NK-92 (cell line): ENCODE data around the gene SLF2.

ENCODE experiments used
- DNase-seq: peaks from one replicate; lab custom pipeline; 2025; ENCODE audit not compliant: unreplicated experiment; lab: John Stamatoyannopoulos, UW

Gene SLF2

DNA sequence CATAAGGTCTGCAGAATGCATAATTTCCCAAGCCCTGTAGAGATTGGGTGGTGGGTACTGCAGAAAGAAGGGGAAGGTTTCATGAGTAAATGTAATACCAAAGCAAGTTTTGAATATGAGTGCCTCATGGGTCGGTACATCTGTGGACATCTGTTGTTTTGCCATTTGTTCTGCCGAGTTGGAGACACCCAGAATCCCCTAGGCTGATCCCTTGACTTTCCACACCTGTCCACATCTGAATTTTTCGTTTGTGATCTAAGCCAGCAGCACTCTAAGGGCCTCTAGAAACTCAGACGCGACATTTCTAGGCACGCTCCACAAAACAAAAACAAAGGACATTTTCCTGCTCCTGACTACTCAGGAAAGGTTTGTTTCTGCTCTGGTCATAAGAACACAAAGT, 11.7 kb upstream of the SLF2 start:
- DNase-seq: no peak

DNA sequence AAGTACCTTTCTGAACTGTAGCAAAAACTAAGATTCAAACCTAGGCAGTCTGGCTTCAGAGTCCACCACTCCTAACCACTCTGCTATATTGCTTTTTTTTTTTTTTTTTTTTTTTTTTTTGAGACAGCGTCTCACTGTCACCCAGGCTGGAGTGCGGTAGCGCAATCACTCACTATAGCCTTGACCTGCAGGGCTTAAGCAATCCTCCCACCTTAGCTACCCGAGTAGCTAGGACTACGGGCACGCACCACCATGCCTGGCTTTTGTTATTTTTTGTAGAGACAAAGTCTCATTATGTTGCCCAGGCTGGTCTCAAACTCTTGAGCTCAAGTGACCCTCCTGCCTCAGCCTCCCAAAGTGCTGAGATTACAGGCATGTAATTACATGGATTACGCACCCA, 10.1 kb upstream of the SLF2 start:
- DNase-seq: no peak

DNA sequence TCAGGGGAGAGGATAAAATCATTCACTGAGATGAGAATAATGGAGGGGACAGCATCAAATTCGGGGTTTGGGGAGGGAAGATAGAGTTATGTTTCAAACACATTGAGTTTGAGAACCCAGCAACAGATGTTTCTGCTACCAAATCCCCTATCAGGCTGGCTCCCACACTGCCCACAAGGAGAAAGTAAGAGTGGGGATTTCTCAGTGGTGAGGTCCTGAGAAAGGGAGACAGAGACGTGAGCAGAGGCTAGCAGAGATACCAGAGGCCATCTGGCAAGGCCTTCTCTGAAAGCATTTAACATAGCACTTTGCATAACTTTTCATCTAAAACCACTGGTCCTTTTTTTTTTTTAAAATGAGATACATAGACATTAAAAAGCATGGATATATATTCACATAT, 7.8 kb upstream of the SLF2 start:
- no peak for DNase-seq

DNA sequence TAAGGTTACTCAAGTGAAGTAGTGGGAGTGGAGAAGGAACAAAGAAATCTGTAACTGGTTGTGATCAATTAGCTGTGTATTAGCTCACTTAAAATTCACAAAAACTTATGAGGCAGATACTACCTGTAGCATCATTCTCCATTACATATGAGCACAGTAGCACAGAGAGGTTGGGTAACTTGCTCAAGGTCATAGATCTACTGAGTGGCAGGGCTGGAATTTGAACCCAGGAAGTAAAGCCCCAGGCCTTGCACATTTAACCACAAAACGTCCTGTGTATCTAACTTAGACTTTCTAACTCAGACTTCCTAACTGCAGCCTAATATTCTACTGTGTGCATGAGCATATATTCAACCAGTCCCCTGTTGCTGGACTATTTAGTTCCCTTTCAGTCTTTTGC, 5.6 kb upstream of the SLF2 start:
- no peak for DNase-seq

DNA sequence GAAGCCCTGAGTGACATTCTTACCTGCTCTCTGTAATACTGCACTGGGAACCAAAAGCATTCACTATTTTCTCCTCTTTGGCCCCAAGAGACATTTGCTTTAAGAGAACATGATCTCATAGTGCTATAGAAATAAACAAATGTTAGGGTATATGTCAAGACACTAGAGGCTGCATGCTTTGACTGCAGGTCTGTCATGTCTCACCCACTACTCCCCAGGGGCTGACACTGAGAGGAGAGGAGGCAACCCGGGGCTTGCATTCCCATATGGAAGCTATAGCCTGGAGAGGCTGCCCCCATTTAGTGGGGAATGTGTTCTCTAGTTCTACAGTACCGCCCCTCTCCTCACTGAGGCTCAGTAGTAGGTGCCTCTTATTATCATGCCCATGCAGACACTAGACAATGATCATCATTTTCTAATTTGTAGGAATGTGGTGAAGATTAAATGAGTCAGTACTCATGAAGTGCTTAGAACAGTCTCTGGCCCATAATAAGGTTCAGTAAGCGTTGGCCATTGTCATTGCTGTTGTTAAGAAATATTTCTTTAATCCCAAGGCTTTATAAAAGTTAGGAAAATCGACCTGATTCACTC, 4.9 kb upstream of the SLF2 start:
- DNase-seq: no peak

DNA sequence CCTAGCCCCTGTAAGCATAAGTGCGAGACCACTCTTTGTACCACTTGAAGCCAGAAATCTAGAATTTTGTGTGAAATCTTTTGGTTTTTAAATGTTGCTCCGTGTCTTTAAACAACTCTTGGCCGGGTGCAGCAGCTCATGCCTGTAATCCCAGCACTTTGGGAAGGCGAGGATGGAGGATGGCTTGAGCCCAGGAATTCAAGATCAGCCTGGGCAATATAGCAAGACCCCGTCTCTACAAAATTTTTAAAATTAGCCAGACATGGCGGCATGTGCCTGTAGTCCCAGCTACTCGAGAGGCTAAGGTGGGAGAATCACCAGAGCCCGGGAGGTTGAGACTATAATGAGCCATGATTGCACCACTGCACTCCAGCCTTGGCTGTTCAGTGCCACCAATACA, 4.4 kb upstream of the SLF2 start:
- no peak for DNase-seq

DNA sequence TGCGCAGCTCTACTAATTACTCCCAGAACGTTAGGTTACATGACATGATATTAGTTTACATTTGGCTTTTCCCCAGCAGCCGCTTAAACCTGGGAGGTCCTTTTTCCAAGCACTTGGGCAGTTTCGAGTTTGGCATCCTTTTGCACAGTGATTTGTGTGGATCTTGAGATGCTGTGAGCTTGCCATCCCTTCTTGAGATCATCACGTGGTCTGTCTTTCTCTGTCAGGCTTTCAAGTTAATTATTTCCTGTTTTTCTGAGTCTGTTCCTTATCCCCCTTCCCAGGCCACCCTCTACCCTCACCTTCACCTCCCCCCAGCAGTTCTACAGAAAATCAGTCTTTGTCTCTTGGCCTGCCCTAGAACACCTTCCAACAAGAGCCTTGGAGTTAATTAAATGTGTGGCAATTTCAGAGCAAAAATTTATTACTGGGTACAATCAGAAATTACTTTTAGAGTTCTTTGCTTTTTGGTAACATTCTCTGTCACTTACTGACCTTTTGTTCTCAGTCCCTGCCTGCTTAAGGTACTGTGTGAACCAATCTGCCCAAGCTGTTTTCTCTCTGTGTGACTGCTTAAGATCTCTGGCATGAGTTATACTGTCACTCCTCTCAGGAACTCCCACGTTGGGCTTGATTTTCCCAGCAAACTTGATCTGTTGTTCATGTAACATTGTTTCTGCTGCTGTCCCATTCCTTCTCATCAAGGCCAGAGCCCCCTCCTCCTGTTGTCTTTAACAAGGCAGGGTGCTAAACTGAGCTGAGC, 3.1 kb upstream of the SLF2 start:
- no peak for DNase-seq

DNA sequence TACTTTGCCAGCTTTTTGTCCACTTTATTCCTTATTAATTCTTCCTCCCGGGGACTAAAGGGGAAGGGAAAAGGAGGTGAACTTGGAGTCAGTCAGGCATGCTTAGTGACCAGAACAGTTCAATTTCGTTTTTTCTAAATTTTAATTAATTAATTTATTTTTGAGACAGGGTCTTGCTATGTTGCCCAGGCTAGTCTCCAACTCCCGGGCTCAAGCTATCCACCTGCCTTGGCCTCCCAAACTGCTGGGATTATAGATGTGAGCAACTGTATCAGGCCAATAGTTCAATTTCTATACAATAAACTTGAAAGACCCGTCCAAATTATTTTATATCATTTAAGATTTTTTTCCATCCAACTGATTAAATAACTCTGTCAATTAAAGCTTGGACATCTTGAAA, 1.3 kb upstream of the SLF2 start:
- no peak for DNase-seq

DNA sequence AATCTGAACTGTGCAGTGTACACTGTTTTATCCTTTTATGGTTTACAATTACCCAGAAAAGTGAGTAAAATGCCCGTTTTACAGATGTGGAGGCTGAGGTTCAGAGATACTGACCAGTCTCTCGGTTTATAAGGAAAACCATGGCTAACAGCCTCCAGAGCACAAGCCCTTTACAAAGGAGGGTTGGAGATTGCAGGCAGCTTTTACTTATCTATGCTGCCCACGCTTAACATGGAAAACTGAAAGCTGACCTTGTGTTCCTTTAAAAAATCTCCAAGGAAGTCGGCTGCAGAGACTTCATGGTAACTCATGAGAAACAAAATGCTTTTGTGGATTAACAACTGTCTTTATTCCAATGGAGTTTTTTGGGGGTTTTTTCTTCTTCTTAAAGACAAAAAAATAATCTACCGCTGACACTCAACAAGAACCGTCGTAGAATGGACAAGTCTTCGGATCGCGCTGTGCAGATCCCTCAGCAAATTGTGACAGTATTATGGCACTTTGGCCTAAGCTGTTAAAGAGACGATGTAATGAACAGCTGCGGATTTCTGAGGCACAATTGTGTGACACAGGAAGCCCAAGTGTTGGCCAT, 654 bp upstream of the SLF2 start:
- no peak for DNase-seq

DNA sequence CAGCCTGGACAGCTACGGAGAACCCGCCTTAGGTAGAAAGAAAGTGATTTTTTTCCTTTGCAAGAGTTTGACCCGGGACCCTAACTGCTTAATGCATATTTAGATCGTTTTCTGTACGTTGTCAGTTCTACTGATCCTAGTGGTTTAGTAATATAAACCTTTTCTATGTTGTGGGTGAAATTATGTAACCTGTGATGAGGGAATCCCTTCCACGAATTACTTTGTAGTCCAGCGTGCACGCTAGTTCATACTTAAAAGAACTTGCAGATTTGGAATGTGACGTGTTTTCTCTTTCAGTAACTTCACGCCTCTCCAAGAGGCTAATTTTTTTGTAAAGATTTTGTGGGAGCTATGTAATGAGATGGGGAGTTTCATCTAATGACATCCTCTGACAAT, 705 bp downstream of the SLF2 start:
- DNase-seq: no peak

DNA sequence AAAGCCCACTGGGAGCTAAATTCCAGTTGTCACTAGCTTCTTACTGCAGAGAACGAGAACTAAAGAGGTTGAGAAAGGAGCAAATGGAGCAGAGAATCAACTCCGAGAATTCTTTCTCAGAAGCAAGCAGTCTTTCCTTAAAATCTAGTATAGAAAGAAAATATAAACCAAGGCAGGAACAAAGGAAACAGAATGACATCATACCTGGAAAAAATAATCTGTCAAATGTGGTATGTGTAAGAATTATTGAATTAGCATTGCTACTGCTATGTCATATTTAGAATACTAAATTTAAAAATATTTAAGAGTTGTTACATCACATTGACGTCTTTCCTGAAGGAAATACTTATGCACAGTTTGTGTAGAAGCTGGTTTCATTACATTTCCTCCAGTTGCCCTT, 4.3 kb downstream of the SLF2 start:
- DNase-seq: no peak

DNA sequence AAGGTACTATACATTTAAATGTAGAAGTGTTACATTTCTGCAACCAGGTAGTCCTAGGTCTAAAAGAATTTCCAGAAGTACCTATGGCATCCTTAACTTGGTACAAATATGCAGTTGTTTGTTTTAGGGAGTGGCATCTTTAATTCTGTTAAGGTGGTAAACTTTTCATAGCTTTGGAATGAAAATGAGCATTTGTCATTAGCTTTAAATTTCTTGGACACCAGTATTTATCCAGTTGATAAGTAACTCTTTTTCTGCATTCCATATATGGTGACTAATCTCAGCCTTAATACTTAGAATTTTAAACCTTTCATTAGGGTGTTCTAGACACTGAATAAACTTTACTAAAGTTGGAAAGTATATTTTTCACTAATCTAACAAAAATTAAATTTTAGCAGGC, 10.8 kb downstream of the SLF2 start:
- no peak for DNase-seq

DNA sequence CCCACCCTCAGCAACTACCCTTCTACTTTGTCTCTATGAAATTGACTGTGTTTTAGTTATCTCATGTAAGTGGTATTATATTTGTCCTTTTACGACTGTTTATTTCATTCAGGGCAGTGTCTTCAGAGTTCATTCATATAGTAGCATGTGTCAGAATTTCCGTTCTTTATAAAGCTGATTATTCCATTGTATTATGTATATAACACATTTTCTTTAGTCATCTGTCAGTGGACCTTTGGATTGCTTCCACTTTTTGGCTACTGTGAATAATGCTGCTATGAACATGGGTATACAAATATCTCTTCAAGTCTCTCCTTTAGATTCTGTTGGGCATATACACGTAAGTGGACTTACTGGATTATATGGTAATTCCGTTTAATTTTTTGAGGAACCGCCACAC, 14.5 kb downstream of the SLF2 start:
- no peak for DNase-seq

DNA sequence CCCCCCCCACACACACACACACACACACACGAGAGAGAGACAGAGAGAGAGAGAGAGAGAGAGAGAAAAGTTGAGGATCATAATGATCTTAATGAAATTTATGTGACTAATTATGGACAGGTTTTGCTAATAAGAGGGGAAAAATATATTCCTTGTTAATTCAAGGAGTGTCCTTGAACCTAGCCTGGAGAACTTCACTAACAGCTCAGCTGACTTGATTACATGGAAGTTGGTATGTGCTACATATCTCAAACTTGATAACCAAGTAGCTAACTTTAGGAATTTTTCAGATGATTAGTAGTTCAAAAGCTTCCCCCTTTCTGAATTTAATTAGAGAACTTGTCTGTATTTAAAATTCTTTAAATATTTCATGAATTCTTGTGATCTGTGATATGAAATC, 15.3 kb downstream of the SLF2 start:
- DNase-seq: no peak

DNA sequence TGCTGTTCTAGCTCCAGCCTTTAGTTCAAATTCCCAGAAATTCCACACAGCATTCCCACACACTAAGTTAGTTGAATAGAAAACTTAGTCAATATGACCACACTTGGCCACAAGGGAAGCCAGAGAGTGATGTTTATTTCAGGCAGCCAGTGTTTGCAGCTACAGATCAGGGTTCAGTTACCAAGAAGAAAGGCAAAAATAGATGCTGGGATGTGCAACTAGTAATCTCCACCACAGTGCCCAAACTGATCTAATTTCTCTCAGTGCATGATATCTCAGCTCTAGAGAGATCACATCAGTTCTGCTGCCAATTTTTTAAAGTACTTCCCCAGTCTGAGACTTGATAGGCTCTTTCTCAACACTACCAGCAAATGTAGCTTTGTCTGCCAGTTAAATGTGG, 17.6 kb downstream of the SLF2 start:
- no peak for DNase-seq

DNA sequence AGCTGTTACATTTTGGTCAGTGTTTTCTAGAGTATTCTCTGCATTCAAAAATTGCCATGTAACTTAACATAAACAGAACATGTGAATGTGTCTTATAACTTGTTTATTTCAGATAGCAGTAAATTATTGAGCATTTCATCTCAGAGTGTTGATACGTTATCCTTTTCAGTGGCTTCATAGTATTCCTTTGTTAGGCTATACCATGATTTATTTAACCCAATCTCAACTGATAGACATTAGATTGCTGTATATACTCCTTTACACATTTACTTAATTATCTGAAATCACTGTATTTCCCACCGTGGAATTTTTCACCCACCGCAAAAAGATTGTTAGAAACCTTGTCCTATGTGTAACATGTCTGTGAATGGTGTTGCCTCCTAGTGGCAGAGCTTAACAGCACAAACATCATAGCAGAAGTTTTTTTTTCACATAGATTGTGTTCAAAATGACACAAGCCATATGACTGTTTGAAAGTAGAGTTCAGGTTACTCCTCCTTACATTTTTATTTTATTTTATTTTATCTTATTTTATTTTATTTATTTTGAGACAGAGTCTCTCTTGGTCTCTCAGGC, 21.4 kb downstream of the SLF2 start:
- no peak for DNase-seq

DNA sequence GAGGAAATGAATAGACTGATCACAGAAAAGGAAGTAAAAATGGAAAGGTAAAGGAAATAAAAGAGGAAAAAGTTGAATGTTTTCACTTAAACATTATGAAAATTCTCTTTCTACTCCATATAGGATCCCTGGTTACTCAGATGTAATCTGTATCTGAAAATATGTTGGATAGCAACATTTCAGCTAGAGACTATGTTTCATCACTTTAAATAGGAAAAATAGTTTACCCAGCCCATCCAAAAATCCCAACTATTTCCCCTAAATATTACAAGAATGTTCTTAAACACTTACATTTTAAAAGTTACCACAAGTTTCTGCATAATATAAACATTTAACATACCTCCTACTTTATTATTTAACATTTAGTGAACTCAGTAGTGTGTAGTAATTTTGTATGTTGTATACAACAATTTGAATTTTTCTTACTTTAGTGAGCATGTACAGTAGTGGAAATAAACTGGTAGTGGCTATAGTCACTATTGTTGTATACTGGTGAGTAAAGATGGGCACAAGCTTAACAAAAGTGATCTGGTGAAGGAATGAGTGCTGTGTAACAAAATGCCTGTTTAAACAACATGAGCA, 27.1 kb downstream of the SLF2 start:
- DNase-seq: no peak

DNA sequence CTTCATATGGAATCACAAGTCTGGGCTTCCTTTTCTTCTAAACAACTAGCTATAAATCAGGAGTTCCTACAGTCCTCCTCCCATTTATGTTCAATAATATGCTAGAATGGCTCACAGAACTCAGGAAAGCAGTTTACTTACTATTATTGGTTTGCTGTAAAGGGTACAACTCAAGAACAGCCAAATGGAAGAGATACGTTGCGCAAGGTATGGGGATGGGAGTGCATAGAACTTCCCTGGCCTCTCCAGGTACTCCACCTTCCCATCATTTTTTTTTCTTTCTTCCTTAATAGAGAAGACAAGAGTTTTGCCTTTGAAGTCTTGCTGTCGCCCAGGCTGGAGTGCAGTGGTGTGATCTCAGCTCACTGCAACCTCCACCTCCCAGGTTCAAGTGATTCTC, 29.5 kb downstream of the SLF2 start:
- no peak for DNase-seq

DNA sequence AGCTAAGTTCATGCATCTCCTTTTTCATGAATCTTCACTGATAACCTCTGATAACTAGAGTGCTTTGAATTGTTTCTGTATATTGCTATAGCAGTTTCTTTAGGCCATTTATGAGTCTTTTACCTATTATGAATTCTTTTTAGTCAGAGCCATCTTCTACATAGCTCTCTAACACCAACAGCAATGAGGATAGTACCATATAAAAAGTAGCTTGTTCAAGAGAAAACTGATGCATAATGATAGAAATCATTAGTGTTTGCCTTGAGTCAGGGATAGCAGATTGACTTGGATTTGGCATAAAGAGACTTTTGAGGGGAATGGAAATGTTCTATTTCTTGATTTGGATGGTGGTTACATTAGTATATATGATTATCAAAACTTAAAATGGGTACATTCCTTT, 30.7 kb downstream of the SLF2 start:
- no peak for DNase-seq

DNA sequence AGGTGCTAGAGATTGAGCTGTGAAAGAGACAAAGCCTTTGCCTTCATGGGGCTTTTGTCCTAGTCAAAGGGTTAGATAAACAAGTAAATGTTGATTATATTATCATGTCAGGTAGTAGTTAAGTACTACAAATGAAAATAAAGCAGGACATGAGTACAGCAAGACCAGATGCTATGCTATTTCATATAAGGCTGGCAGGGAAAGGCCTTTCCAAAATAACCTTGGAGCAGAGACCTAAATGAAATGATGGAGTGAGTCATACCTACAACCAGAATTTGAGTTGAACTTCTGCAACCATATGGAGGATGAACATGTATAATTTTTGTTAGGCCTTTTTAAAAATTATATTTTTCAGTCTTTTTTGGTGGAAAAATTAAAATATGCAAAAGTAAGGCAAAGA, 33.0 kb downstream of the SLF2 start:
- no peak for DNase-seq

DNA sequence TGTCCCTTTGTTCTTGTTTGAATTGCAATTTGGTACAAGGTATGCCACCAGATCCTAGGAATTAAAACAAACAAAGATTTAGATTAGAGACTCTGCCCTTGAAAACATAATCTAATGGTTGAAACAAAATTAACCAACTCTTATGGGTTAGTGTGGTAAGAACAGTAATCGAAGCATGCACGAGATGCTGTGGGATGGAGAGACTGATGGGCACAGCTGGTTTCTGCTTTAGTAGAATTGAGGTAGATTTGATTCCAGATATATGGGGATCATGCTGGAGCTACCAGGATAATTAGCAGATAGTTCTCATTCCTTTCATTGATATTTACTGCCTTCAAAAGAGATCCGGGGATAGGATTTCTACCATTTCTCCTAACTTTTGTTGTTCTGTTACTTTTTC, 36.2 kb downstream of the SLF2 start:
- no peak for DNase-seq

DNA sequence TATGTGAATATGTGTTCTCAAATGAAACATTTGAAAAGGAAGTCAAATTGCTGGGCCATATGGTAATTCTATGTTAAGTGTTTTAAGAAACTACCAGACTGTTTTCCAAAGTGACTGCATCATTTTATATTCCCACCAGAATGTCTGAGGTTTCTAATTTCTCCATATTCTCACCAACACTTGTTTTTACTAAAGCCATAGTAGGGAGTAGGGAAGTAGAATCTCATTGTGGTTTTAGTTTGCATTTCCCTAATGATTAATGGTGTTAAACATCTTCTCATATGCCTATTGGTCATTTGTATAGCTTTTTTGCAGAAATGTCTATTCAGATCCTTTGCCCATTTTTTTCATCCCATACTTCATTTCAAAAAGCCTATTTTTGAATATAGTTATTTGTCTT, 47.5 kb downstream of the SLF2 start:
- no peak for DNase-seq
